Measurements from ENCODE around the gene PERCC1.
"Not testable (repeated sequence)": the region's sequence is repeated elsewhere in the genome, so short reads cannot be mapped to it uniquely, and the experiment has no call there.

The PERCC1 gene

GRCh38 chr16:1434644-1435592, 4.0 kb downstream of the PERCC1 start:
- no peak for DNase-seq (ENCODE audit: low read depth in 2 of 2)

GRCh38 chr16:1435921-1436697, 5.2 kb downstream of the PERCC1 start:
- DNase-seq (ENCODE audit: low read depth in 2 of 2) = no peak

DNA sequence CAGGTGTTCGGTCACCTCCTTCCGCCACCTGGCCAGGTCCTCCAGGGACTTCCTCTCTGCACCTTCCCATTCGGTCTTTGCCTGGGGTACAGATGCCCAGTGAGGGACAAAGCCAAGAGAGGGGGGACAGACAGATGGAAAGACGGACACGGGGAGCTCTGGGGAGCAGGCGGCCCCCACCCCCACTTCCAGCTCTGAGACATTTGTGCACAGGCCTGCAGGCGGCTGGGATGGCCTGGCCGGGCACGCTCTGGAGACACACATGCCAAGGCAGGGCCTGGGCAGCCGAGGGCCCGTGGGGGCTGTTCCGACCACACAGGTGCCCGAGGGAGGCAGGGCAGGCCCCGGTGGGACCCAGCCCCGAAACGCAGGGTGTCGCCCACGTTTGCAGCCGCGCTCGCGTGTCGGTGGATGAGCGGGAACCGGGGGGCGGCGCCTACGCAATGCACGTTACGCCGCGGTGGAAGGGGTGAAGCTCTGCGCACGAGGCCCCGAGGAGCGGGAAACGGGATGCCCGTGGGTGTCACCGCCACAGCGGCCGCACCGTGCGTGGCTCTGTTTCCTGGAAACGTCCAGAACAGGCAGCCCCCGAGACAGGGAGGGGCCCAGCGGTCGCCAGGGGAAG, 6.0 kb downstream of the PERCC1 start:
- no peak for DNase-seq (ENCODE audit: low read depth in 2 of 2)

GRCh38 chr16:1437606-1438005, 6.7 kb downstream of the PERCC1 start:
- DNase-seq (ENCODE audit: low read depth in 2 of 2) = no peak

- no peak for DNase-seq (ENCODE audit: low read depth in 2 of 2)
Measured at GRCh38 chr16:1438229-1439057, 7.6 kb downstream of the PERCC1 start.

DNA sequence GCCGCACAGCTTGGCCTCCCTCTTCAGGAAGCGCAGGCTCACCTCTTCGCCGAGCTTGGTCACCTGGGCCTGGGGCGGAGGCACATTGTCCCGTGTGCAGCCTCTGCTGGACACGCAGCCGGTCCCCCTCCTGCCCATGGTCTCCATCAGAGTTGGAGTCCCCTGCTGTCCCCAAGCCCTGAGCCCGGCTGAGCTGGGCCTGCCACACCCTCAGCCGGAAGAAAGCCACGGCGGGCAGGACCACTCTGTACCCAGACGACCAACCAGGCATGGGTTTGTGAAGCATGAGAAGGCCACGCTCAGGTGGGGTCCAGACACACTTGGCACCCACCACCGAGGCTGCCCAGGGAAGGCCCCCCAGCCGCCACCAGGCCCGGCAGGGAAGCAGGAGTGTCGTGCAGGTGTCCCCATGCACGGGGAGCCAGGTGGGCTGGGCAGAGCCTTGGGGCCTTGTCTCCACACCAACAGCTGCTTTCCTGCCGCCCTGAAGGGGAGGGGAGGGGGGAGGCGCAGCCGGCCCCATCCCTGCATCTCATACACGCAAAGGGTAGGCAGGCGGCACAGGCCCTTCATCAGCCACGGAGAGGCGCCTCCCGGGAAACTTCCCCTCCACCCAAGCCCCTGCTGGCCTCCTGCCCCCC, 8.3 kb downstream of the PERCC1 start:
- DNase-seq (ENCODE audit: low read depth in 2 of 2) = no peak

DNA sequence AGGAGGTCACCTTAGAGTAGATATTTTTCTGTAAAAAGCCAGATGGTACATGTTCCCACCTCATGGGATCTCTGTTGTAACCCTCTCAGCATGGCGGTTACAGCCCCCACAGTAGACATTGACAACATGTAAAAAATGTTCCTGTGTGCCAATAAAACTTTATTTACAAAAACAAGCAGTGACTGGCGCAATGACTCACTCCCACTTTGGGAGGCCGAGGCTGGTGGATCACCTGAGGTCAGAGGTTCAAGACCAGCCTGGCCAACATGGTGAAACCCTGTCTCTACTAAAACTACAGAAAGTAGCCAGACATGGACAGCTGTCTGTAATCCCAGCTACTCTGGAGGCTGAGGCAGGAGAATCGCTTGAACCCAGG, 8.8 kb downstream of the PERCC1 start:
- DNase-seq (ENCODE audit: low read depth in 2 of 2) = not testable (repeated sequence)

DNA sequence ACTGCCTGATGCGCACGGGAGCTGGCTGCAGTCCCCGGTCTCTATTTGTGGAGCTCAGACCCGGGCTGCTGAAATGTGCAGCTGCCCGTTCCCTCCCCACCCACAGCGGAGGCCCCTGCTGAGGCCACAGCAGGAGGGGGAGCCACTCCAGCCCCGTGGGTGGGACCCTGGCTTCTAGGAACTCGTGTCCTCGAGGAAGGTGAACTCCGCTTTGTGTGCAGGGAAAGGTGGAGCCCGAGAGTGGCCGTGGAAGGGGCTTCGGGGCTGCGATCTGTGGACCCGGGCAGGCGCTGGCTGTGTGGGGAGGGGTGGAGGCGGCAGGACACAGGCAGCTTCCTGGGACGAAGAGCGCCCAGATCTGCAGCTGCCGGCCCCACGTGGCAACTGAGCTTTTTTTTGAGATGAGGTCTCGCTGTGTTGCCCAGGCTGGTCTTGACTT, 10.5 kb downstream of the PERCC1 start:
- DNase-seq (ENCODE audit: low read depth in 2 of 2) = no peak

DNA sequence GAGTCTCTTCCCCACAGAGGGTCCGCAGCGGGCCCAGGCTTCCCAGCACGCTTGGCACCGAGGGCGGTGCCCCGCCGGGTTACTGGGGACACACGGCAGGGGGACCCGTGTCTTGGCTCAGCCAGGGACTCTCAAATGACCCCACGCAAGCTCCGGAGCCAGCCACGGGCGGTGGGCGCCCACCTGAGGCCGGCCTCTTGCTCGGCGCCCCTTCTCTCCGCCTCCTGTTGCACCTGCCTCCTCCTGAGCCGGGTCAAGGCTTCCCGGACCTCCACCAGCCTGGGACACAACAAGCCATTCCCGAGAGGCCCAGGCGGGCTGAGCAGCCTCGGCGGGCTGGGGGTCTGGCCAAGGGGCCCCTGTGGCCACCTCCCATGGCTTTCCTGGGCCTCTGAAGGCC, 11.8 kb downstream of the PERCC1 start:
- no peak for DNase-seq (ENCODE audit: low read depth in 2 of 2)

- DNase-seq (ENCODE audit: low read depth in 2 of 2) = no peak
Measured at GRCh38 chr16:1443403-1443973, 12.6 kb downstream of the PERCC1 start.

- DNase-seq (ENCODE audit: low read depth in 2 of 2) = no peak
Measured at GRCh38 chr16:1443980-1444729, 13.3 kb downstream of the PERCC1 start, which contains the start of gene CCDC154. Gene CCDC154, minus strand, starts transcription at chr16:1444556. Its CDS starts 234 bp downstream, at chr16:1444322.

DNA sequence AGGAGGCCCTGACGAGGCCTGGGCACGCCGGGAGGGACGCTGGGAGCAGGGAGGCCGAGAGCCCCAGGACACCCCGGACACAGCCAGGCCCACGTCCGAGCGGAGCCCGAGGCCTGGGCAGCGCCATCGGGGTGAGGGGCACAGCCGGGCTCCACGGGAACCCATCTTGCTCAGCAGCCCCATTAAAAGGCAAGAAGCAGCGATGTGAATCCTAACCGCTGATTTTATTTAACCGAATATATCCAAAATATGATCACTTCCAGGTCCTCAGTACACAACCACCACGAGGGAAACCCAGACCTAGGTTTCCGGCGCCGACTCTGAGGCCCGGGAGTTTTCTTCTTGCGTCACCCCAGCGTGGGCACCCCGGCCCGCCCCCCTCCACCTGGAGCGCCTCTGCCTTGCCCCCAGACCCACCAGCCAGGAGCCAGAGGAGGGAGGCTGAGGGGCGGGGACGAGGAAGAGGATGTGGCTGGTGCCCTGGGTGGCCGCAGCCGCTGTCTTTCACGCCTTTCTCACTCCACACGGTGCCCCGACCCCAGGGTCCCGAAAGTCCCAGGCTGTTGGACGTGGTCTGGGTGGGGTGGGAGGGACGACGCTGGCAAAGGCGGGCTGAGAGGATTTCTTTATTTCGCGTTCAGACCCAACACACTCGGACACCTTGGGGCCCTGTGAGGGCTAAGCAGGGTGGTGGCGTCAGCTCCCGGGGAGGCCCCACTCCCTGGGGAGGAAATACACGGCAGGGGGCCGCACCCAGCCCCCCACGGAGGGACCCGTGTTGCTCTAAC, 14.0 kb downstream of the PERCC1 start:
- DNase-seq (ENCODE audit: low read depth in 2 of 2) = no peak

- DNase-seq (ENCODE audit: low read depth in 2 of 2) = no peak
Measured at GRCh38 chr16:1445518-1446203, 14.8 kb downstream of the PERCC1 start.

DNA sequence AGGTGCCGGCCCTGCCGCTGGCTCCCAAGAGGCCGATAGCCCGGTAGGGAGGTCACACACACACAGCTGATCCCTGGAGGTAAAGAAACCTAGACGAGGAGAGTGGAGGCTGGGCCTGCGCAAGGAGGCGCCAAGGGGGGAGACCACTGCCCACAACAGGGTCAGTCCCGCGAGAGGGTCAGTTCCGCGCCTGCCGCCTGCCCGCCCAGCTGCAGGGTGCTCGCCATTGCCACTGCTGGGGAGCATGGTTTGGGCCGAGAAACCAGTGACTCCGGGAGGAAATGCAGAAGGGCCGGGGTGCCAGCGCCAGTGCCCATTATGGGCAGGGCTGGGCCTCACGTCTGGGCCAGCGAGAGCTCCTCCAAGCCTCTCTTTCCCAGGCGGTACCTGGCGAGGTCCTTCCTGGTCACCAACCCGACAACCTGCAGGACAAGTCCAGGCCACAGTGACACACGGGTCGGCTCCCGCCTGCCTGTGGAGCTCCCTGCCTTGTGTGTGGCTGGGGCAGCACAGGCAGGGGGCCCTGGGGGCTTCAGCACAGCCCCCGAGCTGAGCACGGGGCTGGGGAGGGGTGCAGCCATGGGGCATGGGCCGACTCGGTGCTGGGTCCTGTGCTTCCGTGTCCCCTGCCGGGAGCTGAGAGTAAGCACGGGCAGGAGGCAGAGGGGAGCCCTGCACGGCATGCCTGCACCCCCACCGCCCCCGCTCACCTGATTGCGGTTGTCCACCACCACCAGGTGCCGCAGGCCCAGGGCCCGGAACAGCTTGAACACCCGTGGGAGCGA, 15.6 kb downstream of the PERCC1 start:
- DNase-seq (ENCODE audit: low read depth in 2 of 2) = no peak

DNA sequence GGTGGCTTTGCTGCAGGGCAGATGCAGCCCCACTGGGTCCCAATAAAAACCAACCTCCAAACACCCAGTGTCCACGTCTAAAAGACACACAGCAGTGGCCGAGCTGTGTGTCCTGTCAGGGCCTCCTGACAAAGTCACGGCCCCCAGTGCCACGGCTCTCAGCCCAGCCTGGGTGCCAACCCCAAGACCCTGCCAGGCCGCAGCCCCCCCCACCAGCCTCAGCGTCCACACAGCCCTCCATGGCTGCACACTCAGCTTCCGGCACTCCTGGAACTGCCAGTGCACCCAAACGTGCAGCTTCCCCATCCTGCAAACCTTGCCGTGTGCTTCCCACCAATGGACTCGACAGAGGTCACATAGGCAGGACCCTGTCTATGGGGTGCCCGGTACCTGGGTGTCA, 17.1 kb downstream of the PERCC1 start:
- no peak for DNase-seq (ENCODE audit: low read depth in 2 of 2)

- no peak for DNase-seq (ENCODE audit: low read depth in 2 of 2)
Measured at GRCh38 chr16:1448536-1449116, 17.7 kb downstream of the PERCC1 start.

GRCh38 chr16:1449201-1449788, 18.4 kb downstream of the PERCC1 start:
- no peak for DNase-seq (ENCODE audit: low read depth in 2 of 2)

All from stimulated activated CD4-positive, alpha-beta T cell treated with anti-CD3 and anti-CD28 coated beads, Interleukin-1b, Interleukin-23, amount 100 ng/mL, for 4 hours (primary cell).